Measurements from ENCODE around the gene SKI. TPM values are rescaled to one million over a fixed set of nuclear protein-coding genes. Genes with fewer than 3 reads are reported as not detected.

SKI gene
- total RNA-seq, 2 experiments from 2014 or later, result 4.7 to 11.7 TPM

DNA sequence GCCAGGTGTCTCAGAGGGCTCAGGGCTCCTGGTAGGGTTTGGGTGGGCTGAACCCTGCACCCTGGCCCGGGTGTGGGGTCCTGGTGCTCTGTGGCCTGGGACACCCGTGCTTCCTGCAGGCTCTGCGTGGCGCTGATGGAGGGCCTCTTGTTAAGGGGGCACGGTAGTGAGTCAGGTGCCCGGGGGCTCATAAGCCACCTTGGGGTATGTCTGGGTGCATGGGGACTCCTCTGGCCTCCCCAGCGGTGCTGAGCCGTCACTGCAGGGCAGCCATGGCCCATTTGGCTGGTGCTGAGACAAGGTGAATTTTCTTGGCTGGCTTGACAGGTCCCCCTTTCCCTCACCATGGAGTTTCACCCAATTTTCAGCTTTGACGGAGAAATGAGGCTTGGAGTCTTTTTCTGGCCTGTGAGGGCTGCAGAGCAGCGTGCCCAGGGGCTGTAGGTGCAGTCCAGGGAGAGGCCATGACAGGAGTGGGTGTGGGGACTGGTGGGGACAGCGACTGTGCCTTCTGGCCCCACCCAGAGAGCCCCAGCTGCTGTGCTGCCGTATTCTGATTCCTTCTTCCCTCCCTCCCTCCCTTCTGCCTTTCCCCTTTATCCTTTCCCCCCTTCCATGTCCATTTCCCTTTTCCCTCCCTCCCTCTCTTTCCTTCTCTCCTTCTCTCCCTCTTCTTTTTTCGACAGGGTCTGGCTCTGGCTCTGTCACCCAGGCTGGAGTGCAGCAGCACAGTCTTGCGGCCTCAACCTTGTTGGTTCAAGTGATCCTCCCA lies 40.4 kb downstream of the SKI start:
- H3K4me2 ChIP-seq (ENCODE audit: low read length), result no peak overlapping the region
- no peaks in the 10 kb centered on the region for H3K79me2 ChIP-seq (ENCODE audit: insufficient read depth, low read depth, low read length)
- H3K4me3 ChIP-seq (ENCODE audit: low read depth, low read length, poor library complexity, severe bottlenecking), result no peak overlapping the region
- TF ChIP-seq EZH2phosphoT487 (IDR thresholded peaks at IDR 0.05; ENCODE audit: borderline replicate concordance, low read depth, low read length), result no peak
- TF ChIP-seq, protein P1, sequence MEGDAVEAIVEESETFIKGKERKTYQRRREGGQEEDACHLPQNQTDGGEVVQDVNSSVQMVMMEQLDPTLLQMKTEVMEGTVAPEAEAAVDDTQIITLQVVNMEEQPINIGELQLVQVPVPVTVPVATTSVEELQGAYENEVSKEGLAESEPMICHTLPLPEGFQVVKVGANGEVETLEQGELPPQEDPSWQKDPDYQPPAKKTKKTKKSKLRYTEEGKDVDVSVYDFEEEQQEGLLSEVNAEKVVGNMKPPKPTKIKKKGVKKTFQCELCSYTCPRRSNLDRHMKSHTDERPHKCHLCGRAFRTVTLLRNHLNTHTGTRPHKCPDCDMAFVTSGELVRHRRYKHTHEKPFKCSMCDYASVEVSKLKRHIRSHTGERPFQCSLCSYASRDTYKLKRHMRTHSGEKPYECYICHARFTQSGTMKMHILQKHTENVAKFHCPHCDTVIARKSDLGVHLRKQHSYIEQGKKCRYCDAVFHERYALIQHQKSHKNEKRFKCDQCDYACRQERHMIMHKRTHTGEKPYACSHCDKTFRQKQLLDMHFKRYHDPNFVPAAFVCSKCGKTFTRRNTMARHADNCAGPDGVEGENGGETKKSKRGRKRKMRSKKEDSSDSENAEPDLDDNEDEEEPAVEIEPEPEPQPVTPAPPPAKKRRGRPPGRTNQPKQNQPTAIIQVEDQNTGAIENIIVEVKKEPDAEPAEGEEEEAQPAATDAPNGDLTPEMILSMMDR (conservative IDR thresholded peaks at IDR 0.05; ENCODE audit: low read length), result no peak
- H3K4me1 ChIP-seq (ENCODE audit: insufficient read depth, low read length, poor library complexity, severe bottlenecking), result no peaks in the 10 kb centered on the region
- intact Hi-C loops (cut with micrococcal nuclease; ENCODE audit: unreplicated experiment), result no loop called here
- H4K20me1 ChIP-seq (ENCODE audit: insufficient read depth, low read length), result no peaks in the 10 kb centered on the region
- no peak for DNase-seq (ENCODE audit: low spot score)
- H3K9me3 ChIP-seq (ENCODE audit: low read length), result no peaks in the 10 kb centered on the region
- no TSS peak for BruUV-seq (replicated peaks)
- H2AFZ ChIP-seq (ENCODE audit: low read length), result no peak overlapping the region
- no peak overlapping the region for H3K27ac ChIP-seq (ENCODE audit: low read depth, low read length, poor library complexity, severe bottlenecking)
- no peaks in the 10 kb centered on the region for H3K36me3 ChIP-seq (ENCODE audit: insufficient read depth, low read length)
- H3K9me2 ChIP-seq (ENCODE audit: insufficient read depth, low read length), result no peaks in the 10 kb centered on the region
- ChIA-PET POLR2A (no interaction called here), CTCF (ENCODE audit: unreplicated experiment) (no interaction called here)

DNA sequence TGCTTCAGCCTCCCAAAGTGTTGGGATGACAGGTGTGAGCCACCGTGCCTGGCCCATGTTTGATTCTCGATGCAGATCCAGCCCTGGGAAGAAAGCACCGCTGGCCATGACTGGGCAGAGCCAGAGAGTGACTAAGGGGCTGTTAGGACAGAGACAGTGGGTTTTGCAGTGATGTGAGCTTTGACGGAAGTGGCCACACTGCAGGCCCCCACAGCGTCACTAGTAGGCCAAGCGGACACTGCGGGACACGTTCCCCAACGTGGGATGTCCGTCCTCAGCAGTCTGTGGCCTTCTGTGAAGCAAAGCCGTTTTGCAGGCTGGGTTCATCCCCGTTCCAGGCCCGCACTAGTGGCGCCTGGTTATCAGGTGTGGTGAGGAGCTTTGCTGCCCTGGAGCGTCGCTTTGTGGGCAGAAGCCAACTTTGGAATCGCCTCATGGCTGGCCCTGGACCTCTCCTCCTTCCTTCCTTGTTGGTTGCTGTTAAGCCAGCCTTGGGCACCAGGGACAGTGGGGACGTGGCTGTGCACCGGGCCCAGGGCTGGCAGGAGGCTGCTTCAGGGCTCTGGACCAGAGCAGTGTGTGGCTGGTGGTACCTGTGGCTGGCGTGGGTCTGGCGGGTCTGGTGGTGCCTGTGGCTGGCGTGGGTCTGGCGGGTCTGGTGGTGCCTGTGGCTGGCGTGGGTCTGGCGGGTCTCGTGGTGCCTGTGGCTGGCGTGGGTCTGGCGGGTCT lies 41.2 kb downstream of the SKI start:
- CTCF ChIA-PET (ENCODE audit: unreplicated experiment), result no interaction called here

More for the DNA sequence above, 41.2 kb downstream of the SKI start:
- Histone ChIP-seq H3K79me2 (ENCODE audit: insufficient read depth, low read depth, low read length) (no peaks in the 10 kb centered on the region), H3K4me3 (ENCODE audit: low read depth, low read length, poor library complexity, severe bottlenecking) (no peak overlapping the region), H2AFZ (ENCODE audit: low read length) (no peak overlapping the region), H3K4me2 (ENCODE audit: low read length) (no peak overlapping the region), H3K36me3 (ENCODE audit: insufficient read depth, low read length) (no peaks in the 10 kb centered on the region), H3K9me3 (ENCODE audit: low read length) (no peaks in the 10 kb centered on the region), H4K20me1 (ENCODE audit: insufficient read depth, low read length) (no peaks in the 10 kb centered on the region), H3K4me1 (ENCODE audit: insufficient read depth, low read length, poor library complexity, severe bottlenecking) (no peaks in the 10 kb centered on the region), H3K27ac (ENCODE audit: low read depth, low read length, poor library complexity, severe bottlenecking) (no peak overlapping the region), H3K9me2 (ENCODE audit: insufficient read depth, low read length) (no peaks in the 10 kb centered on the region)
- POLR2A ChIA-PET, result no interaction called here
- no TSS peak for BruUV-seq (replicated peaks)
- TF ChIP-seq, protein P1 (conservative IDR thresholded peaks at IDR 0.05; ENCODE audit: low read length), result no peak
- no peak for TF ChIP-seq EZH2phosphoT487 (IDR thresholded peaks at IDR 0.05; ENCODE audit: borderline replicate concordance, low read depth, low read length)
- DNase-seq (ENCODE audit: low spot score), result no peak
- intact Hi-C loops (cut with micrococcal nuclease; ENCODE audit: unreplicated experiment), result no loop called here

All from OCI-LY7 (cell line).